Embryonic facial prominence (tissue), 1 donor: ENCODE measurements around the gene UHMK1.
"Not testable (repeated sequence)": the region's sequence is repeated elsewhere in the genome, so short reads cannot be mapped to it uniquely, and the experiment has no call there.

Experiments used
- DNase-seq: peaks from one replicate; pipeline ENCODE4 v3.0.0-alpha.2; 2016; ENCODE audit errors: extremely low spot score

Gene UHMK1

DNA sequence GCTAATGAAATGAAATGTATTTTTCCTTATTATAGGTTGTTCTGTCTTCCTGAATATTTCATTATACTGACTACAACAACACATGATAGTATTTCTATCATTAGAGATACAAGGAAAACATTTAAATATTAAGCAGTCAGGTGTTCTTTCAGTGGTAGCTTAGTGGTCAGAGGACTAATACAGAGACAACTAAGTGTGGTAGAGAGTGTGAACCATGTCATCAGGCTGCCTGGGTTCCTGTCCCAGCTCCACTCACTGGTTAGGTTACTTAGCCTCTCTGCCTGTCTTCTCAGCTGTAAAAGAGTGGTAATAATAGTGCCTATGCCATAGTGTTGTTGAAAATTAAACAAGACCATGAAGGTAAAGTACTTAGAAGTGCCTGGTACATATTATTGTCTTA lies 67.8 kb downstream of the UHMK1 start:
- DNase-seq, result no peak

DNA sequence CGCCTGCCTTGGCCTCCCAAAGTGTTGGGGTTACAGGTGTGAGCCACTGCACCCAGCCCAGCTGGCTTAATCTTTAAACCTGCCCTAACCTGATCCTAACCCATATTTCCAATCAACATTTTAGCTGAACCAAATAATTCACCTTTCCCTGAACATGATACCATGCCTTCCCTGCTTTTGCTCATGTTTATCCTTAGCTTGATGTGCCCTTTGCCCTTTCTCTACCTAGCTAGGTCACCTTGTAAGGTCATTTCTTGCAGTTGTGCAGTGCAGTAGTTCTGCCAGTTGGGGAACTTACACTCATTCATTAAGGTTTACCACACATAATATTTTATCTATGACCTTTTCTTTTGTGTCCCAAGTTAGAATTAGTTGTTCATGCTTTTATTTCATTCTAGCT lies 69.3 kb downstream of the UHMK1 start:
- DNase-seq, result no peak

DNA sequence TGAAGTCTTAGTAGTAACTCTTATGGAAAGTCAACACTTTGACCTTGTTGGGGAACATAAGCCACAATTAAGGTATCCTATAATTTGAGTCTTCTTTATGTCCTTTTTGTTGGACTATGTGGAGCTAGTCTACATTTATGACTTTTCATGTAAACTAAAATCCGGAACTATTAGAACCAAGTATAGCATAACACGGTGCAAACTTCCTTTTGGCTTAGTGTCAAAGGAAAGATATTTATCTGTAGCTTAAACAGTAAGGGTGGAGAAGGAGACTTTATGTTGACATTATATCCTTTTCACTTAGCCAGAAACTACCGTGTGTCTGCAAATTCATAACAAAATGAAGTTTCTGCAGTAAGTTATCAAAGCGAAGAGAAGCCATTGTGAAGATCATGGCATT lies 71.2 kb downstream of the UHMK1 start:
- no peak for DNase-seq

GRCh38 chr1:162570718-162571117 lies 73.1 kb downstream of the UHMK1 start:
- no peak for DNase-seq

GRCh38 chr1:162571121-162571520 lies 73.5 kb downstream of the UHMK1 start:
- not testable (repeated sequence) for DNase-seq

- no peak for DNase-seq
These were observed 74.1 kb downstream of the UHMK1 start for GRCh38 chr1:162571696-162572095.

- DNase-seq, result no peak
These were observed 75.5 kb downstream of the UHMK1 start for GRCh38 chr1:162573136-162573535.

DNA sequence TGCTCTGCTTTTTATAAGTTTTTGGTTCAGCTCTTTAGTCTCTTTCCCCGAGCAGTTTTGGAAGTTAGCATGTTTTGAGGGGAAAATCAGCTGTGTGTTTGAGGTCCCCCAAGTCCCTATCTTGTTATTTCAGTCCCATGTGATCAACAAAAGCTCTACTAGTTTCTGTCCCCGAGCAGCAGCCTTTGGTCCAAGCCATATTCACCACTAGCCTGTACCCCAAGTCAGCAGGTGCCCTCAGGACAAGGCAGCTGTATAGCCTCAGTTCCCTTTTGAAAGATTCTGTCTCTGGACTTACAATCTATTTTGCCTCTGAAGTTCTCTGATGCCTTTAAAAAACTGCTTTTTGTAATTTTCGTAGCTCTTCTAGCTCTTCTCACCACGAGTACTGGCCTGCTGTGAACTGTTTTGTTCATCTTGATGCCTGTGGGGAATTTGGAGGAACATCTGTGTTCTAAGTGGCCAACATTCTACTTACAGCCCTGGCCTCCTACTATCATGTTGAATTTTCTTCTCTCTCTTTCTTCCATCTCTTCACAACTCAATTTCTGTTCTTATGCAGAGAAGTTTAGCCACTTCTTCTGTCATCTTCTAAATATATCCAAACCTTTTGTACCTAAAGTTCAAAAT lies 80.6 kb downstream of the UHMK1 start:
- no peak for DNase-seq

- DNase-seq, result no peak
These were observed 81.3 kb downstream of the UHMK1 start for GRCh38 chr1:162578936-162579335.
